Activated T-cell treated with anti-CD3 and anti-CD28 coated beads, Interleukin-2, amount 50 U/mL, for 4 hours (primary cell): ENCODE results near the gene CCNJ. TPM values are rescaled to one million over a fixed set of nuclear protein-coding genes. Genes with fewer than 3 reads are reported as not detected.
A peak's percentile ranks its signal among the peaks of the same experiment; 100 is the strongest.

Experiments
- ATAC-seq, 2 donors: fragments of 200-7000 bp; cut with Tn5 transposase; one replicate each; pipeline ENCODE4 v1.10.0; 2021
- DNase-seq: peaks from one replicate; pipeline ENCODE4 v3.0.0-alpha.2; 2020
- H3K27me3 Mint-ChIP-seq: one replicate; pipeline ENCODE4 v1.8.0; 2021; ENCODE audit warnings: low read depth, mixed read lengths
- H3K36me3 Mint-ChIP-seq: one replicate; pipeline ENCODE4 v1.8.0; 2022; ENCODE audit warnings: mixed read lengths; ENCODE audit not compliant: insufficient read depth
- H3K4me1 Mint-ChIP-seq: one replicate; pipeline ENCODE4 v1.8.0; 2021; ENCODE audit warnings: low read depth, mixed read lengths
- H3K4me3 Mint-ChIP-seq: one replicate; pipeline ENCODE4 v1.8.0; 2021; ENCODE audit warnings: mild to moderate bottlenecking, moderate library complexity, mixed read lengths
- H3K9me3 Mint-ChIP-seq: one replicate; pipeline ENCODE4 v1.8.0; 2021; ENCODE audit warnings: mixed read lengths
- total RNA-seq, 3 donors: library from RNA; stranded (reverse); gene quantifications; one replicate each; pipeline ENCODE4 v1.2.1, GENCODE V29; 2021

Gene CCNJ
- total RNA-seq, 3 donors from 2014 or later, result 8.9 to 9.6 (median 9.1) TPM

- Mint-ChIP-seq H3K4me1 (no peaks in the 10 kb centered on the region), H3K27me3 (no peaks in the 10 kb centered on the region), H3K4me3 (no peak overlapping the region), H3K9me3 (no peaks in the 10 kb centered on the region), H3K36me3 (peaks cover 33% of the 10 kb centered on the region)
- ATAC-seq (no peak), DNase-seq (no peak)
Measured at GRCh38 chr10:96082748-96083147, 39.4 kb downstream of the CCNJ start.

DNA sequence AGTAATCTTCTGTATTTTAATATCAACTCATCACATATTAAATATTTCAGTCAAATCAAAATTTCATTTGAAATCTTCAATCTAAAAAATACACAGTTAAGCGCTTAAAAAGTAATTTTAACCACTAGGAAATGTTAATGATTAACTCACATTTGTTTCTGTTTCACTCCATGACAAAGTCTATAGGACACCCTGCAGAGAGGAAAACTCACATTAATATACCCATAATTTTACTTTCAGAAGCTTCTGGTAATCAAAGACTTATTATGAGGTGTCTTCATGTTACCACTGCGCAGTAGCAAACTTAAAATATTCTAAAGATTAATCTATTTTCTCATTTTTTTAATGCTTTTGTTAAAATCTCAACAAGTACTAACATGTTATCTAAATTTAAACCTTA lies 45.7 kb downstream of the CCNJ start:
- H3K36me3 Mint-ChIP-seq, result peaks cover 2% of the 10 kb centered on the region
- H3K4me3 Mint-ChIP-seq, result peak overlapping the region; percentile 94
- peaks cover 9% of the 10 kb centered on the region for H3K4me1 Mint-ChIP-seq
- DNase-seq (no peak), ATAC-seq (no peak)
- peaks cover 23% of the 10 kb centered on the region for H3K27me3 Mint-ChIP-seq
- peaks cover 3% of the 10 kb centered on the region for H3K9me3 Mint-ChIP-seq

- DNase-seq (peak; percentile 90), ATAC-seq (peak; percentile 91 to 92)
- H3K9me3 Mint-ChIP-seq, result peaks cover 3% of the 10 kb centered on the region
- H3K36me3 Mint-ChIP-seq, result peaks cover 2% of the 10 kb centered on the region
- peaks cover 9% of the 10 kb centered on the region for H3K4me1 Mint-ChIP-seq
- H3K27me3 Mint-ChIP-seq, result peaks cover 27% of the 10 kb centered on the region
- H3K4me3 Mint-ChIP-seq, result peak overlapping the region; percentile 94
Measured at GRCh38 chr10:96089670-96090462, 46.5 kb downstream of the CCNJ start.

- ATAC-seq, result no peak
- peaks cover 2% of the 10 kb centered on the region for H3K36me3 Mint-ChIP-seq
- peak overlapping the region; percentile 94 for H3K4me3 Mint-ChIP-seq
- peaks cover 33% of the 10 kb centered on the region for H3K27me3 Mint-ChIP-seq
- H3K4me1 Mint-ChIP-seq, result peaks cover 9% of the 10 kb centered on the region
- peaks cover 3% of the 10 kb centered on the region for H3K9me3 Mint-ChIP-seq
- no peak for DNase-seq
Measured at GRCh38 chr10:96090463-96090800, 47.0 kb downstream of the CCNJ start.

- H3K36me3 Mint-ChIP-seq, result peaks cover 4% of the 10 kb centered on the region
- DNase-seq, result no peak
- H3K4me3 Mint-ChIP-seq, result no peak overlapping the region
- peaks cover 58% of the 10 kb centered on the region for H3K27me3 Mint-ChIP-seq
- peaks cover 7% of the 10 kb centered on the region for H3K9me3 Mint-ChIP-seq
- no peak for ATAC-seq
- H3K4me1 Mint-ChIP-seq, result peaks cover 9% of the 10 kb centered on the region
Measured at GRCh38 chr10:96092999-96093767, 49.8 kb downstream of the CCNJ start.

DNA sequence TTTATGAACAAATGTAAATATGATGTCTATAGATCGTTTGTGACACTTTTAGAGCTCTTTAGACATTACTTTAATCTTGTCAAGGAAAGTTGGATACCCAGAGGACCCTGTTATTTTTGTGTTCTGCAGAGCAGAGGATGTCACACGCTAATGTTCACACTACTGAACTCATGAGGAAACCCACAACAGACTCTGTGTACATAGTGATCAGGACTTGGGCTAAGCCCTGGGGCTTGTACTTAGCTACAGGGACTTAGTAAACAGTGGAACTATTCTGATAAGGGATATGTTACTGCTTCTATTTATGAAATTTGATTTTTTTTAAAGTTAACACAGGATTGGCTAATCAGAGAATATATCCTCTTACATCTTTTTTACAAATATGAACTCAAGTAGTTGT lies 50.6 kb downstream of the CCNJ start:
- Mint-ChIP-seq H3K4me3 (no peak overlapping the region), H3K9me3 (peaks cover 7% of the 10 kb centered on the region), H3K4me1 (peaks cover 9% of the 10 kb centered on the region), H3K27me3 (peaks cover 63% of the 10 kb centered on the region), H3K36me3 (peaks cover 4% of the 10 kb centered on the region)
- DNase-seq (no peak), ATAC-seq (no peak)

DNA sequence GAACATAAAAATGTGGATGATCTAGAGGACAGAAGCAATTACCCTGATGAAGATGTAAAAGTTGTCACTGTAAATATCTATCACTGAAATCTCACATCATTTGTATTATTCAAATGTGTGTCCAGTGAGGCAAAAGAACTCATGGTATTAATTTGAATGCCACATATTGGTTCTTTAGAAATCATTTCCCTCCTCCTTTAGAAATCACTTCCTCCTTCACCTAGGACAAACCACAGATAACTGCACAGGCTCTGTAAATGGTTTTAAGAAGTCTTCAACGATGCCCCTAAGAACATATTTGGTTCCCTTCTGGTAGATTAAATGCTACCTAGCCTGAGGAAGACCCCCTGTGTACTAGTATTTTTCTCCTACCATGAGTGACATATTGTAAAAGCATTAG lies 53.6 kb downstream of the CCNJ start:
- DNase-seq (no peak), ATAC-seq (no peak)
- Mint-ChIP-seq H3K4me3 (no peak overlapping the region), H3K4me1 (no peaks in the 10 kb centered on the region), H3K27me3 (peaks cover 87% of the 10 kb centered on the region), H3K9me3 (peaks cover 4% of the 10 kb centered on the region), H3K36me3 (peaks cover 4% of the 10 kb centered on the region)

- no peaks in the 10 kb centered on the region for H3K4me1 Mint-ChIP-seq
- peaks cover 84% of the 10 kb centered on the region for H3K27me3 Mint-ChIP-seq
- DNase-seq (no peak), ATAC-seq (no peak)
- H3K4me3 Mint-ChIP-seq, result no peak overlapping the region
- peaks cover 4% of the 10 kb centered on the region for H3K36me3 Mint-ChIP-seq
- peaks cover 4% of the 10 kb centered on the region for H3K9me3 Mint-ChIP-seq
Measured at GRCh38 chr10:96097865-96098264, 54.5 kb downstream of the CCNJ start.

- no peak overlapping the region for H3K4me3 Mint-ChIP-seq
- H3K27me3 Mint-ChIP-seq, result peaks cover 65% of the 10 kb centered on the region
- H3K4me1 Mint-ChIP-seq, result no peaks in the 10 kb centered on the region
- DNase-seq, result no peak
- H3K36me3 Mint-ChIP-seq, result peaks cover 2% of the 10 kb centered on the region
- no peak for ATAC-seq
- peaks cover 29% of the 10 kb centered on the region for H3K9me3 Mint-ChIP-seq
Measured at GRCh38 chr10:96107623-96108038, 64.2 kb downstream of the CCNJ start.

Other genes starting within 250 kb of the CCNJ start
- gene CC2D2B, start 135.6 kb upstream of the CCNJ start, total RNA-seq, result not detected
- 10 to 100 TPM in 2 of 3 donors, 1 to 10 TPM in 1; 8.4 to 11.8 (median 10.6) TPM for gene ZNF518A, start 86.7 kb downstream of the CCNJ start, total RNA-seq
- under 1 TPM in 2 of 3 donors, not detected in 1; 0.13 to 0.95 TPM for gene BLNK, start 228.0 kb downstream of the CCNJ start, total RNA-seq